BLaER1 (cell line): ENCODE results near the gene CSNK1E.
"Not testable (repeated sequence)": the region's sequence is repeated elsewhere in the genome, so short reads cannot be mapped to it uniquely, and the experiment has no call there.

Experiments
- H3K27ac ChIP-seq: shearing (Covaris generic); formaldehyde crosslinking; 2 replicates; pipeline ENCODE4 v1.8.1; 2022
- H3K27me3 ChIP-seq: shearing (Covaris generic); formaldehyde crosslinking; 2 replicates; pipeline ENCODE4 v1.8.1; 2022
- H3K36me3 ChIP-seq: shearing (Covaris generic); formaldehyde crosslinking; 2 replicates; pipeline ENCODE4 v1.8.1; 2022
- H3K4me1 ChIP-seq: shearing (Covaris generic); formaldehyde crosslinking; 2 replicates; pipeline ENCODE4 v1.8.1; 2022
- H3K4me2 ChIP-seq: shearing (Covaris generic); formaldehyde crosslinking; 2 replicates; pipeline ENCODE4 v1.8.1; 2022
- H3K4me3 ChIP-seq: shearing (Covaris generic); formaldehyde crosslinking; 2 replicates; pipeline ENCODE4 v1.8.1; 2022
- H3K9ac ChIP-seq: shearing (Covaris generic); formaldehyde crosslinking; 2 replicates; pipeline ENCODE4 v1.8.1; 2022
- H3K9me3 ChIP-seq: shearing (Covaris generic); formaldehyde crosslinking; 2 replicates; pipeline ENCODE4 v1.8.1; 2022
- H4K20me1 ChIP-seq: shearing (Covaris generic); formaldehyde crosslinking; 2 replicates; pipeline ENCODE4 v1.8.1; 2022
- Cebpa-rat ChIP-seq: shearing (Covaris generic); IDR thresholded peaks from 2 replicates; pipeline ENCODE4 v1.8.1; 2022

Gene CSNK1E

DNA sequence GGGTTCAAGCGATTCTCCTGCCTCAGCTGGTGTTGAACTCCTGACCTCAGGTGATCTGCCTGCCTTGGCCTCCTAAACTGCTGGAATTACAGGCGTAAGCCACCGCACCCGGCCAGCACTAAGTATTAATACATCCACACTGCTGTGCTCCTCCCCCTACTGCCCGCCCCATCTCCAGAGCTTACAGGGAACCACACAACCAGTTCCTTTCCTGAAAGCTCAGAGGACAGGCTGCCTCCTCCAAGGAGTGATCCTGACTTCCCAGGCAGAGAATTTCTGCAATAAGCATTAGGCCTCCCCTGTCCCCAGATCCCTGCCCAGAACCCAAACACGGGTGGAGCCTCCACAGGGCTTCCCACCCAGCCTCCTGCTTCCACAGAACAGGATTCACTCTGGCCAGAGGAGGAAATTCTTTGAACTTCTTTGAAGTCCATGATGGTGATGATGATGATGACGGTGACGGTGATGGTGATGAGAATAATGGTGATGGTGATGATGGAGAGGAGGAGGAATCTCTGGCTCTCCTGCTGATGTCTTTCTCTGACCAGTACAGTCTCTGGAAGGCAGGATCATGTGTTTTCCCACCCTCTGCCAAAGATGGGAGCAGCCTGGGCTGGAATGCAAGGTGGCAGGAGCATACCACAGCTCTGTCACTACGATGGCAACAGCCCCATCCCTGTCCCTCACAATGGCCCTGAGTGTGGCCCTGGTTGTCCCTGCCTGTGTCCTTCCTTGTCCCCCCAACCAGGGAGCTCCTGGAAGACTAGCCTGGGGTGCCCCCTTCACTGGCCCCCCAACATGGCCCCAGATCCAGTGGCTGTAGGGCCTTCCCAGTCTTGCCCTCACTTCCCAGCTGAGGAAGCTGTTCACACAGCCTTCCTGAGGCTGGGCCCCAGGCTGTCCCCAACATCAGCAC lies 33.5 kb upstream of the CSNK1E start:
- H3K36me3 ChIP-seq = peaks cover 8% of the 10 kb centered on the region; the same call in 1 of the 2 replicates
- no peaks in the 10 kb centered on the region for H3K9me3 ChIP-seq
- no peaks in the 10 kb centered on the region for H3K27me3 ChIP-seq
- no peak overlapping the region for H3K9ac ChIP-seq
- no peak overlapping the region for H3K4me2 ChIP-seq
- H3K27ac ChIP-seq = no peak overlapping the region
- H3K4me3 ChIP-seq = no peak overlapping the region
- H3K4me1 ChIP-seq = peaks cover 72% of the 10 kb centered on the region
- no peaks in the 10 kb centered on the region for H4K20me1 ChIP-seq
- TF ChIP-seq Cebpa-rat = no peak

DNA sequence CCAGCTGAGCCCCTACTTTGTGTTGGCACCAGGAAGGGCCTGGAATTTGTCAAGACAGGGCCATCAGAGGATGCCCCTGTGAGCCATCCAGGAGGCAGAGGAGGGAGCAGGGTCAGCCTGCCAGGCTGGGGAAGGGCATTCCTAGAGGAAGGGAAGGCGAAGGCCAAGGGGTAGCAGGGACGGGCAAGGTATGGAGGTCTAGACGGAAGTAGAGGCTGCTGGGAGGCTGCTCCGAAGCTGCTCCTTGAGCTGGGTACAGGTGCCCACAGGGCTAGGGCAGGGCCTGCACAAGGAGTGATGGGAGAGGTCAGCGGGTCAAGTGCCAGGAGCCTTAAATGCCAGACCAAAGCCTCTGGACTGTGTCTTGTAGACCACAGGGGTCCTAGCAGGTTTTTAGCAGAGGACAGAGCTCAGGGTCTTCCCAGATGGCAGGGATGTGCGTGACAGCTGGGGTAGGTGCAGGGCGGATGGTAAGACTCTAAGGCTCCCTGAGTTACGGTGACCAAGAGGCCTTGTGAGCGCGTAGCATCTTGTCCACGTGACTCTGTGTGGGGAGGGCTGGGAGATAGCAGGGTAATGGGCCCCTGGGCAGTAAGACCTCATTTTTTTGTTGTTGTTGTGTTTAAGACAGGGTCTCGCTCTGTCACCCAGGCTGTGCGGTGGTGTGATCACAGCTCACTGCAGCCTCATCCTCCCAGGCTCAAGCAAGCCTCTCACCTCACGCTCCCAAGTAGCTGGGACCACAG lies 31.7 kb upstream of the CSNK1E start:
- H3K4me1 ChIP-seq = peaks cover 54% of the 10 kb centered on the region
- no peak for TF ChIP-seq Cebpa-rat
- H3K27me3 ChIP-seq = no peaks in the 10 kb centered on the region
- H3K36me3 ChIP-seq = peaks cover 8% of the 10 kb centered on the region; the same call in 1 of the 2 replicates
- no peak overlapping the region for H3K4me3 ChIP-seq
- no peaks in the 10 kb centered on the region for H3K9me3 ChIP-seq
- peak overlapping the region; percentile 28 for H3K4me2 ChIP-seq
- no peaks in the 10 kb centered on the region for H4K20me1 ChIP-seq
- H3K27ac ChIP-seq = no peak overlapping the region
- H3K9ac ChIP-seq = no peak overlapping the region

DNA sequence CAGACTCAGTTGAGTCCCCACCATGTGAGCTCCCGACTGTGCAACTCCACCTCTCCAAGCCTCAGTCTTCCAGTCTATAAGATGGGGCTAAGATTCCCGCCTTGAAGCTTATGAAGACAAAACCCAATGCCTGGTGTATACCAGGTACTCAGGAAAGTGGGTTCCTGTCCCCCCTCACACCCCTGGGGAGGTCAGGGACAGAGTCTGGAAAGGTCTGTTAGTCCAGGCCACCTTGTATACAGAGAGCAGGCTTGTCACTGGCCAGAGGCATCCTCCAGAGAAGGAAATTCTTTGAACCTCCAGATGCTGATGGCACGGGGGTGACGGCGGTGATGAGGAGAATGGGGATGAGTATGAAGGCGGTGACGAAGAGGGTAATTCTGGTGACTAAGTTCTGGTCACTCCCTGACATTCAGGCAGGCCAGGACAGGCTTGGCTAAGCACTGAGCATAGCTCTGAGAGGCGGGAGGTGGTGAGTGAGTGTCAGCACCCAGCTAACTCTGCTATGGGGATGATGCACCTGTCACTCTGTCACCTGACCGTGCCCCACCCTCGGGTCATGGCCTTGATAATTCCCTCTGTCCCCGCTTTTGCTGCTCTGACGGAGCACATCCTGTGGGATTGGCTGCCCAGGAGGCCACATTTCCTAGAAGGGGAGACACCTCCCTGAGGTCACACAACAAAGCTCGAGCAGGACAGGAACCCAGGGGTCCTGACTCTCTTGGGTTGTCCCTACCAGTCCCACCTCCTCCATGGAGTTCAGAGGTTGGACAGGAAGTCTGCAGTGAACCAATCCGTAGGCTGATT lies 30.9 kb upstream of the CSNK1E start:
- H3K4me3 ChIP-seq = no peak overlapping the region
- no peaks in the 10 kb centered on the region for H3K9me3 ChIP-seq
- TF ChIP-seq Cebpa-rat = no peak
- H3K4me1 ChIP-seq = peaks cover 47% of the 10 kb centered on the region
- H3K9ac ChIP-seq = peak overlapping the region; percentile 61; the same call in 1 of the 2 replicates
- no peaks in the 10 kb centered on the region for H4K20me1 ChIP-seq
- peaks cover 8% of the 10 kb centered on the region; the same call in 1 of the 2 replicates for H3K36me3 ChIP-seq
- H3K27me3 ChIP-seq = no peaks in the 10 kb centered on the region
- peak overlapping the region; percentile 85 for H3K4me2 ChIP-seq
- peak overlapping the region; percentile 66; the same call in 1 of the 2 replicates for H3K27ac ChIP-seq

DNA sequence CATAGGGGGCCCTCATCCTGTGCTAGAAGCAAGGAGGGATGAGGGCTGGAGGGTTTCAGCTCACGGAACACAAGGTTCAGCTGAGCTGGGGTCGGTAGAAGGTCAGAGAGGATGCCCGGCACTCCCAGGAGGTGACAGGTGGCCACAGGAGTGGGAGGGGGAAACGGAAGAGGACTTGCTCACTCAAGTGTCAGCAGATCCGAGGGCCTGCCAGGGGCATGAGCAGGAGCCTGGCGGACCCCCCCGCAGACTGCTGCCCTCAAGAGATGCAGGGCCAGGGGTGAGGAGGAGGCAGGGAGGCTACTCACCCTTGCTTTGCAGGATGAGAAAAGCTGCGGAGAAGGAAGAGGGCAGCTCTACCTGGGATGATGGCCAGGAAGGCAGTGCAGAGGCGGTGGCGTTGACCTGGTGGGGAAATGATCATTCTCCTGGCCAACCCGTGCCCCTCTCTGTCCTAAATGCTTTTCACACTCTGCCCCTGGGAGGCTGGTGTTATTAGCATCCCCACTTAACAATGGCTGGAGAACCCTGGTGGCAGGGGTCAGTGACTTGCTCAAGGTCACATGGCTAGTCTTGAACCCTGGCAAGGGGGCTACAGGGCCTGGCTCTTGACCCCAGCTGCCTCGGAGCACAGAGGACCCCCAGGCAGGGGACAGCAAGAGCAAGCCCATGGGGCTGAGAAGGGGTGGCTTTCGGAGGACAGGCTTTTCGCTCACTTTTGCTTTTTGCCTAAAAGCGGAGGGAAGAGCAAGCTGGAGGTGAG lies 30.1 kb upstream of the CSNK1E start:
- Histone ChIP-seq H3K36me3 (peaks cover 8% of the 10 kb centered on the region; the same call in 1 of the 2 replicates), H3K27ac (peak overlapping the region; percentile 66), H4K20me1 (no peaks in the 10 kb centered on the region), H3K4me2 (peak overlapping the region; percentile 85), H3K9ac (peak overlapping the region; percentile 61; the same call in 1 of the 2 replicates), H3K4me1 (peaks cover 46% of the 10 kb centered on the region), H3K27me3 (no peaks in the 10 kb centered on the region), H3K9me3 (no peaks in the 10 kb centered on the region), H3K4me3 (no peak overlapping the region)
- no peak for TF ChIP-seq Cebpa-rat

DNA sequence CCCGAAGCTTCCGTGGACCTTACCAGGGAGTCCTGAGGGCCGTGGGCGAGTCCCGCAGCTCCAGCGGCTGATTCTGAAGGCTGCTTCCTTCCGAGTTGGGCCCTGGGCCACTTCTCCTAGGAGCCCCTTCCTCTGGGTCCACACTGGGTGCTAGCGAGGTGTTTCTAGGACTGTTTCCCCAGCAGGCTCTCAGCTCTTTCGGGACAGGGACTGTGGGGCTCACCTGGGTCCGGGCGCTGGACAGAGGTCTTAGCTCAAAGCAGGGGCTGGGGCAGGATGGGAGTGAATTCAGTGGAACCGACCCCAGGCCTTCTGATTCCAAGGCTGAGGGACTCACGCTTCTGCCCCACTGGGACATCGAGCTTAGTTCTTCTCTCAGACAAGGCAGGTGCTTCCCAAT lies 29.3 kb upstream of the CSNK1E start:
- Histone ChIP-seq H3K4me1 (peaks cover 46% of the 10 kb centered on the region), H3K9ac (0 out of 2 replicates have a peak overlapping the region, but pooled peaks have one; percentile 61), H3K27ac (peak overlapping the region; percentile 66; the same call in 1 of the 2 replicates), H4K20me1 (no peaks in the 10 kb centered on the region), H3K4me3 (no peak overlapping the region), H3K27me3 (no peaks in the 10 kb centered on the region), H3K4me2 (peak overlapping the region; percentile 85), H3K9me3 (no peaks in the 10 kb centered on the region), H3K36me3 (peaks cover 6% of the 10 kb centered on the region; the same call in 1 of the 2 replicates)
- TF ChIP-seq Cebpa-rat = no peak

DNA sequence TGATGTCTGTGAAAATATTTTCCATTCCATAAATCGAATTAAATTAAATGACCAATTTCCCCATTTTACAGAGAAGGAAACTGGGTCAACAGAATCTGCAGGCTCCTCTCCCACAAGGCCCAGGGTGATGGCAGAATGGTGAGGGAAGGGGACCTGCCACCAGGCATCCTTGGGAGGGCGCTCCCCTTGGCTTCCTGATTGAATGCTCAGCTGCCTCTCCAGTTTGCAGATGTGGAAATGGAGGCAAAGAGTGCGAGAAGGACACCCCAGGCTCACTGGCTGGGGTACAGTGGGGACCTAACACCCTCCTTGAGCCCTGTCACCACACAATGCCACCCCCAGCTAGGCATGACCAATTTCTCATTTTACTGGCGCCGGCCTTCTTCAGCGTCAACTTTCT lies 28.5 kb upstream of the CSNK1E start:
- Histone ChIP-seq H4K20me1 (no peaks in the 10 kb centered on the region), H3K36me3 (no peaks in the 10 kb centered on the region), H3K27ac (no peak overlapping the region), H3K4me1 (peaks cover 51% of the 10 kb centered on the region), H3K4me3 (no peak overlapping the region), H3K9me3 (no peaks in the 10 kb centered on the region), H3K27me3 (no peaks in the 10 kb centered on the region), H3K9ac (no peak overlapping the region), H3K4me2 (no peak overlapping the region)
- no peak for TF ChIP-seq Cebpa-rat

DNA sequence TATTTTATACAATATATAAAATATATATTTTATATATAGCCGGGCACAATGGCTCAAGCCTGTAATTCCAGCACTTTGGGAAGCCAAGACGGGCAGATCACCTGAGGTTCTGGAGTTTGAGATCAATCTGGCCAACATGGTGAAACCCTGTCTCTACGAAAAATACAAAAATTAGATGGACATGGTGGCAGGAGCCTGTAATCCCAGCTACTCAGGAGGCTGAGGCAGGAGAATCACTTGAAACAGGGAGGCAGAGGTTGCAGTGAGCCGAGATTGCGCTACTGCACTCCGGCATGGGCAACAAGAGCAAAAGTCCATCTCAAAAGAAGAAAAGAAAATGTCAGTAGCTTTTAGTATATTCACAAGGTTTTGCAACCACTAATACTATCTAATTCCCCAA lies 22.7 kb upstream of the CSNK1E start:
- Histone ChIP-seq H3K4me2 (0 out of 2 replicates have a peak overlapping the region, but pooled peaks have one; percentile 4), H3K4me1 (peaks cover 54% of the 10 kb centered on the region)
- H3K27ac ChIP-seq, H3K9ac ChIP-seq, H4K20me1 ChIP-seq, H3K36me3 ChIP-seq, H3K4me3 ChIP-seq, H3K9me3 ChIP-seq, H3K27me3 ChIP-seq: not testable (repeated sequence)

DNA sequence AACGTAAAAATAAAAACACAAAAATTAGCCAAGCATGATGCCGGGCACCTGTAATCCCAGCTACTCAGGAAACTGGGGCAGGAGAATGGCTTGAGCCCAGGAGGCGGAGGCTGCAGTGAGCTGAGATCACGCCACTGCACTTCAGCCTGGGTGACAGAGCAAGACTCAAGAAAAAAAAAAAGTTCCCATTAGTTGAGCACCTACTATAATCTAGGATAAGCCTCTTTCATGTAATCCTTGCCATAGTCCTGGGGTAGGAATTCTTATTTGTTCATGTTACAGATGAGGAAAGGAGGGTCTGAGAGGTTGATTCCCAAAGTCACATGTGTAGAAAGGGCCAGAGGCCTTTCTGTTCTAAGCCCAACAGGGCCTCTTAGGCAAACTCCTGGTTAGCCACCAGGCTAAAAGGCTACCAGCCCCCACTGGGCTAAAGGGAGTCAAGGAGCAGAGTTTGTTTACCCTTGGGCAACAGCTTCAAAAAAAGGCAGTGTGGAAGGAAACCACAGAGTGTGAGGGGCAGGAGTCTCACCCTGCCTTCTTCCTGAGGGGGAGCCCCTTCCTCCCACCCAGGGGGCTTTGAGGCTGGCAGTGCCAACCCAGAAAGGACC lies 21.6 kb upstream of the CSNK1E start:
- peak overlapping the region; percentile 5; the same call in 1 of the 2 replicates for H3K4me3 ChIP-seq
- TF ChIP-seq Cebpa-rat = no peak
- H3K4me2 ChIP-seq = peak overlapping the region; percentile 62
- no peaks in the 10 kb centered on the region for H3K36me3 ChIP-seq
- H3K27ac ChIP-seq = peak overlapping the region; percentile 43
- no peaks in the 10 kb centered on the region for H3K9me3 ChIP-seq
- peaks cover 57% of the 10 kb centered on the region for H3K4me1 ChIP-seq
- H3K9ac ChIP-seq = 0 out of 2 replicates have a peak overlapping the region, but pooled peaks have one; percentile 5
- H3K27me3 ChIP-seq = no peaks in the 10 kb centered on the region
- no peaks in the 10 kb centered on the region for H4K20me1 ChIP-seq
